Activated effector memory CD4-positive, alpha-beta T cell treated with anti-CD3 and anti-CD28 coated beads, Interleukin-2, amount 50 U/mL, for 16 hours (primary cell): ENCODE measurements around the gene ATXN7L2.
"Not testable (repeated sequence)": the region's sequence is repeated elsewhere in the genome, so short reads cannot be mapped to it uniquely, and the experiment has no call there.

Source experiments
- DNase-seq: peaks from one replicate; pipeline ENCODE4 v3.0.0-alpha.2; 2020

The ATXN7L2 gene, protein sequence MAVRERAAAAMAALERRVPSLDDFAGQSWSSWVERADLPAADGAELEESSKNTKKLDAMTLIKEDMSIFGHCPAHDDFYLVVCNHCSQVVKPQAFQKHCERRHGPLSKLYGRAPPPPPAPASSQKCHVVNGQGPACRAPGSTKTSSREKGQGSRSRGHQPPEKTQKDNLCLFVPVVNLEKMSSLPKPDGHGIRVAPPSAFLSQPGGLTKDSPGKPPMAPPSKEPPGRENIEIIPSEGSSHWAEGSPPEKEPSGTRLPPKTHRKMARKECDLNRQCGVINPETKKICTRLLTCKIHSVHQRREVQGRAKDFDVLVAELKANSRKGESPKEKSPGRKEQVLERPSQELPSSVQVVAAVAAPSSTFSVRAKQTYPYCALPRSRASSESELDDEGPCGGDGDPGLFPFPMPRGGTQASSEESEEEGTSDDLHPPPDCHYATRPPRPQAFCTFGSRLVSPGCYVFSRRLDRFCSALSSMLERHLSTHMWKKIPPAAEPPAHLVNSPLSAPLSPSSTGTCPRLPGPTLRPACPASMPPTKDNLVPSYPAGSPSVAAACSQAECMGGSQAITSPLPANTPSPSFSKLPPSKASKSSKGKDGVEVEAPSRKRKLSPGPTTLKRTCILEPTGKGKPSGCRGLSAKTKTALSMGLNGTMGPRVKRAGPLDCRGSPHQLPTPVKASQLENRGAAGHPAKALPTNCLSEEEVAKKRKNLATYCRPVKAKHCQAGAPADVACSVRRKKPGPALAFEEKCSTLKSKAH

GRCh38 chr1:109483672-109484518 lies at the start of gene ATXN7L2:
Gene ATXN7L2 (plus strand): TSS chr1:109483905. CDS start chr1:109483954, 49 bp downstream.
- peak; percentile 96 for DNase-seq

DNA sequence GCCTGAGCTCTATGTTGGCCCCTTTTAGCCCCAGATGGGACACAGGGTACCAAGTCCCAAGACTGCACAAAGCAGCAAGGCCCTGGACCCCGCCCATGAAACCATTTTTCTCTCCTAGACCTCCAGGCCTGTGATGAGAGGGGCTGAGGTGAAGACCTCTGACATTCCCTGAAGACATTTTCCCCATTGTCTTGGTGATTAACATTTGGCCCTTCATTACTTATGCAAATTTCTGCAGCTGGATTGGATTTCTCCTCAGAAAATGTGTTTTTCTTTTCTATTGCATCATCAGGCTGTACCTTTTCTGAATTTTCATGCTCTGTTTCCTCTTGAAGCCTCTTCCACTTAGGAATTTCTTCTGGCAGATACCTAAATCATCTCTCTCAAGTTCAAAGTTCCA lies 49.2 kb upstream of the ATXN7L2 start:
- DNase-seq: no peak

GRCh38 chr1:109438798-109439297 lies 44.9 kb upstream of the ATXN7L2 start:
- no peak for DNase-seq

DNA sequence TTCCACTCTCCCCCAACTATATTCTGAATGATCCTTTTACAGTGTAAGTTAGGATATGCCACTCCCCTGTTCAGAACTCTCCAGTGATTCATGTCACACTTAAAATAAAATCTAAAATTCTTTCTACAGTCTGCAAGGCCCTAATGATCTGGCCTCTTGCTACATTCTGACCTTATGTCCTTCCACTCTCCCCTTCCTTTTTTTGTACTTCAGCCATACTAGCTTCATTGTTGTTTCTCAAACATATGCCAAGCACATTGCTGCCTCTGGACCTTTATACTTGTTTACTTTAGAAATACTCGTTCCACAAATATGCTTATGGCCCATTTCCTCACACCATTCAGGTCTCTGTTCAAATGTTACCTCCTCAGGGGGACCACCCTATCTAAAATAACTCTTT lies 42.6 kb upstream of the ATXN7L2 start:
- no peak for DNase-seq

DNA sequence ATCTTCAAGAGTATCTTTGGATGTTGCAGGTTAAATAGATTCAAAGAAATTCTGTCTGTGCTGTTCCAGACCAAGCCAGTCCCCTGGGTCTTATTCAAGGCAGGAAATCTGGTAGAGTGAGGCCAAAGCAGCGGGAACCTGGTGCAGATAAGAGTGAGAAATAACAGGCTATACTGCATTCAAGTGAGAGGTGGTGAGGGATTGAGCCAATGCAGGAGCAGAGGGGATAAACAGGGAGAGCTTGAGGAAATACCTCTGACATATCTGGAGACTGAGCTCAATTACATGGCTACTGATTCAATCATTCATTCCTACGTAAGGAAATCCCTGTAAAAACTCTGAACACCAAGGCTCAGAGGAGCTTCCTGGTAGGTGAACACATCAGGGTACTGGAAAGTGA lies 40.2 kb upstream of the ATXN7L2 start:
- no peak for DNase-seq

- DNase-seq: no peak
These were observed 39.4 kb upstream of the ATXN7L2 start for GRCh38 chr1:109444346-109444745.

GRCh38 chr1:109445949-109446695 lies 37.6 kb upstream of the ATXN7L2 start:
- DNase-seq: not testable (repeated sequence)

GRCh38 chr1:109447524-109447923 lies 36.2 kb upstream of the ATXN7L2 start:
- no peak for DNase-seq

DNA sequence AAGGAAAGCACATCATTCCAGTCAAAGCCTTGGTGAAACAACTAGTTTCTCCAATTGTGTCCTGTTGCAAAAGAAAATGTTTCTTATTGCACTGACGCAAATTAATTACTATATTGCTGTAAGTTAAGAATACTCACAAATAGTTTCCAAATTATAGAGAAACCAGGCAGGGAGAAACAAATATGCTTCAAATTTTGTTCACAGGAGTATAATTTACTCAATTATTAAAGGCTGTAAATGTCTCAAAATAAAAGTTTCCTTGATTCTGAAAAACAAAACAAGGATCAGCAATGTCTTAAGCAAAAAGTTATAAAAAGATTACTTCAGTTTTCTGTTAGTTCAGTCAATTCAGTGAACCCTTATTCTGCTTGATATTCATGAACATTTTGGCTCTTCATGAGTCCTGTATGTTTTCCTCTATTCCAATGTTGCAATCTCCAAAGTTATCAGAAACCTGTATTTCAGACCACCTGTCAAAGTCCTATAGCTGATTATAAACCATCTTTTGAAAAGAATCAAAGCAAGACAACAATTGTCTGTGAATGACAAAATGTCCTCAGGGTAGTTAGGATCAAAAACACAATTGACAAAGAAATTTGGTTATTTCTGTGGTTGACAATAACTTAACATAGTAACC lies 29.1 kb upstream of the ATXN7L2 start:
- no peak for DNase-seq

DNA sequence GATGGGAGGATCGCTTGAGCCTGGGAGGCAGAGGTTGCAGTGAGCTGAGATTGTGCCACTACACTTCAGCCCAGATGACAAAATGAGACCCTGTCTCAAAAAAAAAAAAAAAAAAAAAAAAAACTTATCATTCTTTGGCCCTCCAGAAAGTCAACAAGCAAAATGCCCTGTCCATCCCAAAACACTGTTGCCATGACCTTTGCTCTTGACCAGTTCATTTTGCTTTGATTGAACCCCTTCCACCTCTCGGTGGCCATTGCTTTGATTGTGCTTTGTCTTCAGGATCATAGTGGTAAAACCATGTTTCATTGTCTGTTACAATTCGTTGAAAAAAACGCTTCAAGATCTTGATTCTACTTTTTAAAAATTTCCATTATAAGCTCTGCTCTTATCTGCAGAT lies 25.9 kb upstream of the ATXN7L2 start:
- no peak for DNase-seq

GRCh38 chr1:109466125-109466451 lies 17.6 kb upstream of the ATXN7L2 start:
- no peak for DNase-seq

GRCh38 chr1:109466452-109467300 lies 17.0 kb upstream of the ATXN7L2 start, which contains the start of gene SYPL2:
Gene SYPL2 (plus strand): TSS chr1:109466546. CDS start chr1:109466844, 298 bp downstream.
- peak; percentile 71 for DNase-seq

- no peak for DNase-seq
These were observed 16.4 kb upstream of the ATXN7L2 start for GRCh38 chr1:109467301-109467777.

GRCh38 chr1:109468061-109468460 lies 15.6 kb upstream of the ATXN7L2 start:
- DNase-seq: no peak

- DNase-seq: no peak
These were observed 14.8 kb upstream of the ATXN7L2 start for GRCh38 chr1:109468903-109469302.

GRCh38 chr1:109470245-109470644 lies 13.5 kb upstream of the ATXN7L2 start:
- no peak for DNase-seq

GRCh38 chr1:109472779-109473178 lies 10.9 kb upstream of the ATXN7L2 start:
- no peak for DNase-seq

GRCh38 chr1:109473284-109474057 lies 10.2 kb upstream of the ATXN7L2 start:
- DNase-seq: not testable (repeated sequence)

DNA sequence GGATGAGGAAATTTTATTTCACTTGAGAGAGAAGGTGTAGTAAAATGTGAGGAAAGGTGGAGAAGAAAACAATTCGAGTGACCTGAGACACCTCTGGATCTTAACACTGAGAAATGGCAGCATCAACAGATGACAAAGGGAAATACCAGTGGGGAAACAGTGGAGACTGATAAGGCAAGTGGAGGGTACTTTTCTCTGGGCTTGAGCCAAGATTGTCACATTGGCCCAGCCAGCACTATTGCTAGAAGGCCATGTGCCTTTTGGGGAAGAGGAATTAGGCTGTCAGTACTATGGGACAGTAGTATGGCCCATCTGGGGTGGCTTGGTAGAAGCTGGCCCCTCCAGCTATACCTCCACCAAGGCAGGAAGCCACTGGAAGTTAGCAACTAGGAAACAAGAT lies 9.0 kb upstream of the ATXN7L2 start:
- DNase-seq: no peak

DNA sequence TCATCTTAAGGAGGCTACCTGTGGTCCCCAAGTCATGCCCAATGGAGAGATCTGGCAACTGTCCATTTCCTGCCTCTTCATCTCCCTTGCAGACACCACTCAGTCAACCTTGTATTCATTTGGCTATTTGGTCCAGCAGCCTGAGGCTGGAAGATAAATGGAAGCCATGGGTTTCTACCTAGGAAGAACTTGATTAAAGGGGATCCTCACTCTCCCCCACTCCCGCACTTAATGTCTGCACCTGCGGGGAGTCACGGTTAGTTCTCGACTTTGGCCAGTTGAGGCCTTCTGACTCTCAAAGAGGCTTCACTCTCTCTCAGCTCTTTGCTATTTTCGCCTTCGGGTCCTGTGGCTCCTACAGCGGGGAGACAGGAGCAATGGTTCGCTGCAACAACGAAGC lies 8.4 kb upstream of the ATXN7L2 start:
- DNase-seq: no peak
